ENCODE measurements around the gene TDRD9. TPM values are rescaled to one million over a fixed set of nuclear protein-coding genes. Genes with fewer than 3 reads are reported as not detected.

Gene TDRD9
- total RNA-seq, 2 experiments from 2014 or later, result 1.2 to 1.6 TPM

- DNase-seq (no peak), ATAC-seq (no peak)
- no peaks in the 10 kb centered on the region for H3K4me1 Mint-ChIP-seq (ENCODE audit: low read depth)
- intact Hi-C loops (cut with micrococcal nuclease), result no loop called here
- H3K9me3 Mint-ChIP-seq, result no peaks in the 10 kb centered on the region
- no peaks in the 10 kb centered on the region for H3K36me3 Mint-ChIP-seq (ENCODE audit: low read depth)
- ChIA-PET POLR2A (no interaction called here), CTCF (interaction anchor here (2.6 kb wide), 1 partner anchor 9 kb away, joined by 8 read pairs; no protein-coding TSS in a partner anchor)
- H3K27me3 Mint-ChIP-seq, result no peaks in the 10 kb centered on the region
- no peak overlapping the region for H3K4me3 Mint-ChIP-seq
- no peak overlapping the region for H3K27ac Mint-ChIP-seq
- TF ChIP-seq CTCF (IDR thresholded peaks at IDR 0.05), result no peak
Observed at GRCh38 chr14:103892247-103892646, 36.0 kb upstream of the TDRD9 start.

GRCh38 chr14:103894034-103894722 is 34.1 kb upstream of the TDRD9 start:
- ATAC-seq, result no peak
- no peak for TF ChIP-seq CTCF (IDR thresholded peaks at IDR 0.05)
- POLR2A ChIA-PET, result interaction anchor here (0.5 kb wide), 1 partner anchor 1135 kb away, joined by 3 read pairs; no protein-coding TSS in a partner anchor

GRCh38 chr14:103894723-103895059 is 33.6 kb upstream of the TDRD9 start:
- CTCF ChIA-PET, result no interaction called here
- TF ChIP-seq CTCF (IDR thresholded peaks at IDR 0.05), result no peak
- POLR2A ChIA-PET, result interaction anchor here (0.5 kb wide), 1 partner anchor 1134 kb away, joined by 3 read pairs; no protein-coding TSS in a partner anchor
- no peak overlapping the region for H3K4me3 Mint-ChIP-seq
- no peaks in the 10 kb centered on the region for H3K4me1 Mint-ChIP-seq (ENCODE audit: low read depth)
- DNase-seq (no peak), ATAC-seq (no peak)
- H3K27me3 Mint-ChIP-seq, result no peaks in the 10 kb centered on the region
- no peaks in the 10 kb centered on the region for H3K36me3 Mint-ChIP-seq (ENCODE audit: low read depth)
- intact Hi-C loops (cut with micrococcal nuclease), result no loop called here
- no peak overlapping the region for H3K27ac Mint-ChIP-seq
- H3K9me3 Mint-ChIP-seq, result no peaks in the 10 kb centered on the region

More at GRCh38 chr14:103894034-103894722, 34.1 kb upstream of the TDRD9 start:
- no peaks in the 10 kb centered on the region for H3K9me3 Mint-ChIP-seq
- no peaks in the 10 kb centered on the region for H3K36me3 Mint-ChIP-seq (ENCODE audit: low read depth)
- H3K27ac Mint-ChIP-seq, result no peak overlapping the region
- no peaks in the 10 kb centered on the region for H3K4me1 Mint-ChIP-seq (ENCODE audit: low read depth)
- no peak overlapping the region for H3K4me3 Mint-ChIP-seq
- intact Hi-C loops (cut with micrococcal nuclease), result no loop called here
- CTCF ChIA-PET, result no interaction called here
- H3K27me3 Mint-ChIP-seq, result no peaks in the 10 kb centered on the region
- no peak for DNase-seq

GRCh38 chr14:103896578-103896977 is 31.7 kb upstream of the TDRD9 start:
- Mint-ChIP-seq H3K4me1 (ENCODE audit: low read depth) (peaks cover 5% of the 10 kb centered on the region), H3K9me3 (no peaks in the 10 kb centered on the region), H3K36me3 (ENCODE audit: low read depth) (no peaks in the 10 kb centered on the region), H3K27ac (no peak overlapping the region), H3K27me3 (no peaks in the 10 kb centered on the region), H3K4me3 (no peak overlapping the region)
- CTCF ChIA-PET, result no interaction called here
- intact Hi-C loops (cut with micrococcal nuclease), result no loop called here
- no peak for TF ChIP-seq CTCF (IDR thresholded peaks at IDR 0.05)
- POLR2A ChIA-PET, result interaction anchor here (0.7 kb wide), 1 partner anchor 16 kb away, joined by 3 read pairs; no protein-coding TSS in a partner anchor
- no peak for DNase-seq
- no peak for ATAC-seq

GRCh38 chr14:103897075-103897947 is 30.9 kb upstream of the TDRD9 start:
- no peaks in the 10 kb centered on the region for H3K9me3 Mint-ChIP-seq
- CTCF ChIA-PET, result interaction anchor here (1.2 kb wide), 1 partner anchor 12 kb away, joined by 3 read pairs; no protein-coding TSS in a partner anchor
- ATAC-seq (no peak), DNase-seq (no peak)
- no peak for TF ChIP-seq CTCF (IDR thresholded peaks at IDR 0.05)
- H3K36me3 Mint-ChIP-seq (ENCODE audit: low read depth), result no peaks in the 10 kb centered on the region
- H3K27me3 Mint-ChIP-seq, result no peaks in the 10 kb centered on the region
- intact Hi-C loops (cut with micrococcal nuclease), result no loop called here
- POLR2A ChIA-PET, result no interaction called here
- H3K4me1 Mint-ChIP-seq (ENCODE audit: low read depth), result peaks cover 5% of the 10 kb centered on the region
- H3K27ac Mint-ChIP-seq, result no peak overlapping the region
- H3K4me3 Mint-ChIP-seq, result no peak overlapping the region

Measured in activated CD8-positive, alpha-beta T cell treated with anti-CD3 and anti-CD28 coated beads for 36 hours (primary cell).